Stimulated activated CD4-positive, alpha-beta T cell treated with anti-CD3 and anti-CD28 coated beads, Interleukin-2, amount 100 ng/mL, for 48 hours (primary cell): Measurements from ENCODE around the gene LSS.
"Not testable (repeated sequence)": the region's sequence is repeated elsewhere in the genome, so short reads cannot be mapped to it uniquely, and the experiment has no call there.

Source experiments
- DNase-seq, 2 donors: peaks; one replicate each; pipeline ENCODE4 v3.0.0-alpha.2; 2020

Gene LSS

DNA sequence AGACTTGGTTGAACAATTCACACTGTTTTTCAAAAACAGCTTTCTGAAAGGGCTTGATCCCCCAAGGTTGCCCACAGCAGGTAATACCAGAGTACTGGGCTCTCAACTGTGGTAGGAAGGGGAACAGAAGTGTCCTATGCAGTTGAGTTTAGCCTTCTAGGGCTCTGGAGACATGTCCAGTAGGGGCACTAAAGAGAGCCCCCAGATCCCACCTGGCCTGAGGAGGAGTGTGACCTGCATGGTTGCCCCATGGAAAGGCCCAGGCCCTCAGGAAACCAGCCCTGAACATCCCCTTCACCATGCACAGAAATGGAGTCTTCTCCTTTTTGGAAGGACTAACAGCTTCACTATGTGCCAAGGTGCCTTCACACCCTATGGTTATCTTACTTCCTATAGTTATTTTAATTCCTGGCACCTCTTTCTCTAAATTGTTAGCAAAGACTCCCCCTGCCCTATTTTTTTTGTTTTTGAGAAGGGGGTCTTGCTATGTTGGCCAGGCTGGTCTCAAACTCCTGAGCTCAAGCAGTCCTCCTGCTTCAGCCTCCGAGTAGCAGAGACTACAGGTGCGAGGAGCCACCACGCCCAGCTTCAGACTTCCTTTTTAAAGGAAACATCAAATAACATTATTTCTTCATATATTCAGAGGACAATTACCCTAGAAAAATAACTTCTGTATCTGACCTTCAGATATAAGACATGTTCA is 16.8 kb upstream of the LSS start:
- DNase-seq, result no peak

GRCh38 chr21:46244602-46245001 is 16.0 kb upstream of the LSS start:
- DNase-seq, result no peak

DNA sequence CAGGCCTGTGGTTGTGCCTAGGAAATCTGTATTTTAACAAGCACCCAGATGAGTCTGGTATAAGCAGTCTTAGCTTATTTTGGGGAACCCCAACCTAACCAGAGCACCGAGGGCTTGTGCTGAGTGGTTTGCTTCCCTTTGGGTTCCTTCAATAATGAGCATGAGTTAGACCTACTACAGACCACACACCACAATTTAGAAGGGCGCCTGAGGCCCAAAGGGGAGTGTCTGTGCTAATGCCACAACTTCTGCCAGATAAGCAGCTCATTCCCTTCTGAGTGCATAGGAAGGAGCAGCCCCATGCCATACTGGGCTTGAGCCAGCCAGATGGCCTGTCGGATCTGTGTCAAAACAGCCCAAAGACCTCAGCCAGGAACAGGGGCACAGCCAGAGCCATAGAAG is 15.4 kb upstream of the LSS start:
- DNase-seq, result no peak

DNA sequence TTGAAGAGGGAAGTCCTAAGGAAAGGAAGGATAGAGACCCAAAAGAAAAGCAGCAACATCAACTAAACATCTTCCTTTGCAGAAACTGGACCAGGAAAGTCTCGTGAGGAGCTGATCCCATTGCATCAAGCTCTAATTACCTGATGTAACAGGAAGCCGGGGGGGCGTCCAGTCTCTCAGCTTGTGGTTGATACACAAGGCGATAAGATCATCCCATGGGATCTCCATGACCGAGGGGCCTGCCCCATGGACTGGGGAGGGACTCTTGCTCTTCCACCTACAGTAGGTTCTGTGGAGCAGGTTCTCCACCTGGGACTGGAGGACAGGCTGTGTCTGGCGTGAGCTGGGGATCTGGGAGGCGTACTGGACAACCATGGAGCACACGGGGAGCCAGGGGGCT is 14.8 kb upstream of the LSS start:
- DNase-seq, result no peak

DNA sequence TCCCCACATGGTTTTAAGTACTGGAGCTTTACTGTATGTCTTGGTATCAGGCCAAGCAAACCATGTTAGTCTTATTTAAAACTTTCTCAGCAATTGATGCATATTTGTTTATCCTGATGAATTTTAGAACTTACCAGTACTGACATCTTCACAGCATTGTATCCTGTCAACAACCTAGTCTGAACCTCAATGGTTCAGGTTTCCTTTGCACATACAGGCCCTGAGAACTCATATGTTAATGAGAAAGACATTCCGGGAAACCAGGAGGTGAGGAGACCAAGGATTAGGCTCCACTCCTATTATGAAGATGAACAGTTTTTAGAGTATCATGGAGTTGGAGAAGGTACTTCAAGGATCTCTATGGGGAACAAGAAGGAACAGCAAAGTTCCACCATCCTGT is 13.0 kb upstream of the LSS start:
- DNase-seq, result not testable (repeated sequence)

DNA sequence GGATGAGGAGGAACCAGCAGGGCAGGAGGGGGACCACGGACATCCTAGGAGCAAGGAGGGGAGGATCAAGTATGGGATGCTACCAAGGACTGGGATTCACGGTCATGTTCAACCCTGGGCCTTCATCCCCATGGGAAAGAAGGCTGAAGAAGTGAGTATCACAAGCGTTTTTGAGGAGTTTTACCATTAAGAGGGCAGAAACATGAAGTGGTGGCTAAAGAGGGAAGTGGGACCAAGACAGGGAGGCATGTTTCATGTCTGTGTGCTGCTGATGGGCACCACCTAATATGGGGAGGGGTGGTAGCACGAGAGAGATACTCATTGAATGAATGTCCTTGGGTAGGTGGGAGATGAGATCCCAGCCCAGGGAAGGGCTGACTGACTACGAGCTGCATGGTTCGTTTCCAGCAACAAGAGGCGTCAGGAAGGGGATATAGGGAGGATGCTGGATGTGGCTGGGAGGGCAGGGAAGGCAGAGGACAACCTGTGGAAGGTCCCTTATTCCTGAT is 11.3 kb upstream of the LSS start:
- DNase-seq, result no peak

- no peak for DNase-seq
Observed at GRCh38 chr21:46237474-46237873, 8.9 kb upstream of the LSS start.

- DNase-seq, result no peak
Observed at GRCh38 chr21:46234436-46234950, 5.9 kb upstream of the LSS start.

DNA sequence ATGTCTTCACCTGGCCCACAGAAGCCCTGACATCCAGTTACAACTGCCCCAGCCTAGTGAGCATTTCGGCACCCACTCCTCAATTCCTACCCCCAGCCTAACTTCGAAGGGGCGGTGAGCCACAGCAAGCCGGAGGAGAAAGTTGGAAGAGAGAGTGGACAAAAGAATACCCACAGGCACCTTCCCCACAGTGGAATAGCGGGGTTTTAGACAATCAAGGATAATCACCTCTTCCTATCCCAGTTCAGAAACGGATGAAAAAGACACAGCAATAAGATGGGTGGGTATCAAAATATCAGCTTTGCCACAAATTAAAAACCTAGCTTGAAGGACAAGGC is 1.3 kb upstream of the LSS start:
- no peak for DNase-seq

DNA sequence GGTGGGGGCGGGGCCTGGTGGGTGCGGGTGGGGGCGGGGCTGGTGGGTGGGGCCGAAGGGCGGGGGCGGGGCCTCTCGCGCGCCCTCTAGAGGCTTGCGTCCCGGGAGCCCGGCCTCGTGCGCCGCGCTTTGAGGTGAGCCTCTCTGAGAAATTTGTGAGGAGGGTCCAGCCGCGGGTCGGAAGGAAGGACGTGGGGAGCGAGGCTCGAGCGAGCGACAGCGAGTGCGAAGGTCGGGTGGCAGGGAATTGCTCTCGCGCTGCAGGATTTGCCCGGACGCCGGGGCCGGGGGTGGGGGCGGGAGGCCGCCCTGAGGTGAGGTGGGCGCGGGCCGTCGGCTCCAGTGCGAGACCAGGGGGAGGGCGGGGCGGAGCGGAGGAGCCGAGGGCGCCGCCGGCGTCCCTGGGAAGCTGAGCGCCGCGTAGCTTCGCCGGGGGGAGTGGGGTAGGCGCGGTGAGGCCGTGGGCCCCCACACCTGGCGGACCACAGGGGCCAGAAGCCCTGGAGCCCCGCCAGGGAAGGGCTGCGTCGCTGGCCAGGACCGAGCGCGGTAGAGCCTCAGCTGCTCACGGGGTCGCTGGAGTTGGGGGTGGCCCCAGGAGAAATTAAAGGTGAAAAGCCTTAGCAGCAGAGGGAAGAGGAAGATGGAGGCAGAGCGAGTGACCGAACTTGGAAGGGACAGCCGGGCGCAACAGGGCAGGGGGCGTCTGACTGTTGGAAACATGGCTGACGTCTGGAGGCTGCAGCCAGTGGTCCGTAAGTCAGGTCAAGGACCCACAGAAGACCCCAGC is 754 bp upstream of the LSS start:
- DNase-seq, result no peak

GRCh38 chr21:46227811-46228344 is 696 bp downstream of the LSS start:
- no peak for DNase-seq

GRCh38 chr21:46226920-46227599 is 1.5 kb downstream of the LSS start:
- no peak for DNase-seq

GRCh38 chr21:46226146-46226545 is 2.4 kb downstream of the LSS start:
- no peak for DNase-seq

DNA sequence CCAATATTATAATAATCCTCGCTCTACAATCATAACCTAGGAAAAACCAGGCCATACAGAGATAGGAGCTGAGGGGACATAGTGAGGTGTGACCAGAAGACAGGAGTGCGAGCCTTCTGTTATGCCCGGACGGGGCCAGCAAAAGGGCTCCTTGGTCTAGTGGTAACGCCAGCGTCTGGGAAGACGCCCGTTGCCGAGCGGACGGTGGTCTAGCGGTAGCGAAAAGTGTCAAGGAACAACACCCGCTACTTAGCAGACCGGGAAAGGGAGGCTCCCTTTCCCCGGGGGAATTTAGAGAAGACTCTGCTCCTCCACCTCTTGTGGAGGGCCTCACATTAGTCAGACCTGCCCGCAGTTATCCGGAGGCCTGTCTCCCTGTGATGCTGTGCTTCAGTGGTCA is 4.9 kb downstream of the LSS start:
- not testable (repeated sequence) for DNase-seq

GRCh38 chr21:46223217-46223616 is 5.4 kb downstream of the LSS start:
- DNase-seq, result no peak

- DNase-seq, result no peak
Observed at GRCh38 chr21:46222436-46223116, 6.0 kb downstream of the LSS start.

- DNase-seq, result no peak
Observed at GRCh38 chr21:46221664-46222435, 6.7 kb downstream of the LSS start.

DNA sequence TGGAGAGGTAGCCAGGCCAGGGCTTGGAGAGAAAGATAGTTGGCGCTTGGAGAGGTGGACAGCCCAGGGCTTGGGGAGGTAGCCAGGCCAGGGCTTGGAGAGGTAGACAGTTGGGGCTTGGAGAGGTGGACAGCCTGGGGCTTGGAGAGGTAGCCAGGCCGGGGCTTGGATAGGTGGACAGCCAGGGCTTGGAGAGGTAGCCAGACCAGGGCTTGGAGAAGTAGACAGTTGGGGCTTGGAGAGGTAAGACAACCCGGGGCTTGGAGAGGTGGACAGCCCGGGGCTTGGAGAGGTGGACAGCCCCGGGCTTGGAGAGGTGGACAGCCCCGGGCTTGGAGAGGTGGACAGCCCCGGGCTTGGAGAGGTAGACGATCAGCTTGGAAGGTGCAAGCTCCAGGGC is 7.7 kb downstream of the LSS start:
- DNase-seq, result no peak

DNA sequence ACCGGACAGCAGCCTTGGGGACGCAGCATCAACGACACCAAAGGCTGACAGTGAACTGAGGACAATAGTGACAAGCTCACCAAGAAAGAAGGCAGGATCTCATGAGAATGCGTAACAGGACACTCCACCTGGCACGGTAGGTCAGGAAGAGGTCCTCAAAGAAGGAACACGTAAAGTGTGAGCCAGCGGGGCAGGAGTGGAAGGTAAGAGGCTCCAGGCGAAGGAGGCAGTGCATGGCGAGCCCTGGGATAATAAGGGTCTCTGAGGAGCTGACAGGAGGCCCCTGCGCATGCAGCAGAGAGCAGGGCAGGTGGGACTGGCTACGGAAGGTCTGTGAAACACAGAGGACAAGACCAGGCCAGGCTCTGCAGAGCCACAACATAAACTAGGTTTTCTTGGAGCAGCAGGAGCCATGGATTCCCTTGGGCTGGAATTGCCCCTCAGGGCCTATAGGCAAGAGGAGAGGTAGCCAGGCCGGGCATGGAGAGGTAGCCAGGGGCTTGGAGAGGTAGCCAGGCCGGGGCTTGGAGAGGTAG is 8.2 kb downstream of the LSS start:
- no peak for DNase-seq

- no peak for DNase-seq
Observed at GRCh38 chr21:46219591-46220239, 8.9 kb downstream of the LSS start.

- no peak for DNase-seq
Observed at GRCh38 chr21:46218906-46219590, 9.5 kb downstream of the LSS start.
